Measurements from ENCODE around the gene ANTKMT.

Gene ANTKMT

DNA sequence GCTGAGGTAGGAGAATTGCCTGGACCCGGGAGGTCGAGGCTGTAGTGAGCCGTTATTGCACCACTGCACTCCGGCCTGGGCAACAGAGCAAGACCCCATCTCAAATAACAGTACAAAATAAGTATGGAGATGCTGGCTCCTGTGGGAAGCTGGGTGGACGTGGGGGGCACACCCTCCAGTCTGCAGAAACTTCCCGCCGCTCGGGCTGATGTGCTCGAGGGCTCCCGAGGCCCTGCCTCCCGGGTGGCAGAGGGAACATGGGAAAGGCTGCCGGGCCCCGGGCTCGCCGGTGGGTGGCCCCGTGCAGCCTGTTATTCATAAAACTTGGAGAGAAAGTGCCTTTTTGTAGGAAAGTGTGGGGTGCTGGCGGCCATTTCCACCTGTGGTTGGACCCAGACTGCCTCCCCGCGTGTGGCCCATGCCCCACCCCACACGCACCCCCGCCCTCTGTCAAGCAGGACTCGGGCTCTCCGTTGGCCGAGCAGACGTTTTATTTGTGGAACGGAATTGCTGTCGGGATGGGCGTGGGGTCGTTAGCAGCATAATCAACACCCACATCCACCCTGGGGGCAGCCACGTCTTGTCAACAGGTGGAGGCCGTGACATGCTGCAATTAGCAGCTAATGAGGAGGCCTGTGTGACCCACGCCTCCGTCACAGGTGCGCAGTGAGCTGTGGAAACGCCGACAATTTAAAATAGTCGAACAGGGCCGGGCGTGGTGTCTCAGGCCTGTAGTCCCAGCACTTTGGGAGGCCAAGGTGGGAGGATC, 27.2 kb downstream of the ANTKMT start:
- H3K36me3 ChIP-seq (ENCODE audit: low read length): no peaks in the 10 kb centered on the region
- H3K27ac ChIP-seq (ENCODE audit: low read depth, low read length): no peak overlapping the region
- no peaks in the 10 kb centered on the region for H3K27me3 ChIP-seq (ENCODE audit: low read length)
- H4K20me1 ChIP-seq (ENCODE audit: low read depth, low read length): no peaks in the 10 kb centered on the region
- no peaks in the 10 kb centered on the region for H3K9me2 ChIP-seq (replicated peaks; ENCODE audit: insufficient read depth, low read length)
- no peak overlapping the region for H3K9ac ChIP-seq (ENCODE audit: low read length)
- H3K9me3 ChIP-seq (ENCODE audit: insufficient read depth, low read length): no peaks in the 10 kb centered on the region
- H3F3A ChIP-seq (ENCODE audit: insufficient read depth): no peaks in the 10 kb centered on the region
- H2AFZ ChIP-seq (ENCODE audit: low read depth, low read length, severe bottlenecking): no peak overlapping the region
- no peaks in the 10 kb centered on the region for H3K79me2 ChIP-seq (ENCODE audit: insufficient read depth, low read length)
- H3K4me3 ChIP-seq (ENCODE audit: insufficient read depth, low read length, poor library complexity, severe bottlenecking): no peak overlapping the region
- no peak for TF ChIP-seq CTCF (IDR thresholded peaks at IDR 0.05; ENCODE audit: insufficient read depth, low read length, poor library complexity, severe bottlenecking)
- no peak for TF ChIP-seq EZH2phosphoT487 (conservative IDR thresholded peaks at IDR 0.05; ENCODE audit: low read length)
- no peak overlapping the region for H3K4me2 ChIP-seq (ENCODE audit: low read depth, low read length, poor library complexity, severe bottlenecking)

- Histone ChIP-seq H3K9ac (ENCODE audit: low read length) (no peak overlapping the region), H3K9me2 (replicated peaks; ENCODE audit: insufficient read depth, low read length) (no peaks in the 10 kb centered on the region), H4K20me1 (ENCODE audit: low read depth, low read length) (no peaks in the 10 kb centered on the region), H3K27me3 (ENCODE audit: low read length) (no peaks in the 10 kb centered on the region), H3F3A (ENCODE audit: insufficient read depth) (no peaks in the 10 kb centered on the region), H3K4me2 (ENCODE audit: low read depth, low read length, poor library complexity, severe bottlenecking) (no peak overlapping the region), H3K79me2 (ENCODE audit: insufficient read depth, low read length) (no peaks in the 10 kb centered on the region), H3K36me3 (ENCODE audit: low read length) (no peaks in the 10 kb centered on the region), H3K27ac (ENCODE audit: low read depth, low read length) (no peak overlapping the region), H2AFZ (ENCODE audit: low read depth, low read length, severe bottlenecking) (no peak overlapping the region), H3K9me3 (ENCODE audit: insufficient read depth, low read length) (no peaks in the 10 kb centered on the region), H3K4me3 (ENCODE audit: insufficient read depth, low read length, poor library complexity, severe bottlenecking) (no peak overlapping the region)
- TF ChIP-seq CTCF (IDR thresholded peaks at IDR 0.05; ENCODE audit: insufficient read depth, low read length, poor library complexity, severe bottlenecking) (no peak), EZH2phosphoT487 (conservative IDR thresholded peaks at IDR 0.05; ENCODE audit: low read length) (no peak)
Measured at GRCh38 chr16:749010-749409, 28.1 kb downstream of the ANTKMT start.

GRCh38 chr16:750485-750884, 29.5 kb downstream of the ANTKMT start:
- TF ChIP-seq EZH2phosphoT487 (conservative IDR thresholded peaks at IDR 0.05; ENCODE audit: low read length) (no peak), CTCF (IDR thresholded peaks at IDR 0.05; ENCODE audit: insufficient read depth, low read length, poor library complexity, severe bottlenecking) (no peak)
- Histone ChIP-seq H2AFZ (ENCODE audit: low read depth, low read length, severe bottlenecking) (no peak overlapping the region), H3K27me3 (ENCODE audit: low read length) (no peaks in the 10 kb centered on the region), H3K36me3 (ENCODE audit: low read length) (no peaks in the 10 kb centered on the region), H3K4me2 (ENCODE audit: low read depth, low read length, poor library complexity, severe bottlenecking) (no peak overlapping the region), H3K4me3 (ENCODE audit: insufficient read depth, low read length, poor library complexity, severe bottlenecking) (no peak overlapping the region), H3K79me2 (ENCODE audit: insufficient read depth, low read length) (no peaks in the 10 kb centered on the region), H4K20me1 (ENCODE audit: low read depth, low read length) (no peaks in the 10 kb centered on the region), H3K9me3 (ENCODE audit: insufficient read depth, low read length) (no peaks in the 10 kb centered on the region), H3K9ac (ENCODE audit: low read length) (no peak overlapping the region), H3F3A (ENCODE audit: insufficient read depth) (no peaks in the 10 kb centered on the region), H3K9me2 (replicated peaks; ENCODE audit: insufficient read depth, low read length) (no peaks in the 10 kb centered on the region), H3K27ac (ENCODE audit: low read depth, low read length) (no peak overlapping the region)

Measured in SU-DHL-6 (cell line).